Measurements from ENCODE around the gene RRAS.

- no peak for TF ChIP-seq CTCF (IDR thresholded peaks at IDR 0.05)
- no peak for TF ChIP-seq ZFX (IDR thresholded peaks at IDR 0.05; ENCODE audit: borderline replicate concordance)
Observed at GRCh38 chr19:49591731-49592485, 48.0 kb downstream of the RRAS start.

All from 22Rv1 (cell line).